ENCODE data around the gene CXCR6.

The CXCR6 gene

DNA sequence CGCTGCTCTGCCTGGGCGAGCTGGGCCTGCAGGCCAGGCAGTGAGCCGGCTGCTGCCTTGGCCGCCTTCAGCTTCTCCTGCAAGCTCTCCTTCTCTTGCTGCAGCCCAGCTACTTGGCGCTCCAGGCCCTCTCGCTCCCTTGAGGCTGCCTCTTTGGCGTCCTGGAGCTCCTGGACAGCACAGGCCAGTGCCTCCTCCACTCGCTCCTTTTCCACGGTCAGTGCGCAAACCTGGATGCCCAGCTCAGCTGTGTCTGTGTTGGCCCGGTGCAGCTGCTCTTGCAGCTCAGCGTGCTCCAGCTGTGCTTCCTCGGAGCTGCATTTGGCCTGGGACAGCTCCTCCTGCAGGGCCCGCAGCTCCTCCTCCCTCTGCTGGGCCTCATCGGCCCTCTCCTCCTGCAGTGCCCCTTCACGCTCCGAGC, 23.1 kb downstream of the CXCR6 start:
- Histone ChIP-seq H3K79me2 (ENCODE audit: control insufficient read depth, low read length) (no peaks in the 10 kb centered on the region), H3K4me1 (ENCODE audit: control insufficient read depth, low read length) (no peaks in the 10 kb centered on the region), H4K20me1 (ENCODE audit: control insufficient read depth, insufficient read depth, low read depth, low read length) (no peaks in the 10 kb centered on the region), H3K27me3 (ENCODE audit: control insufficient read depth, low read length) (no peaks in the 10 kb centered on the region), H3K27ac (ENCODE audit: low read depth, low read length) (no peak overlapping the region), H3F3A (ENCODE audit: control insufficient read depth, insufficient read depth) (no peaks in the 10 kb centered on the region), H3K9me3 (ENCODE audit: control insufficient read depth, insufficient read depth, low read length) (no peaks in the 10 kb centered on the region), H3K9me2 (replicated peaks; ENCODE audit: control insufficient read depth, low read length) (no peaks in the 10 kb centered on the region), H3K4me2 (ENCODE audit: low read length) (no peak overlapping the region), H3K36me3 (ENCODE audit: control insufficient read depth, low read length) (peaks cover 62% of the 10 kb centered on the region), H3K4me3 (ENCODE audit: low read length) (no peak overlapping the region)
- TF ChIP-seq EZH2phosphoT487 (IDR thresholded peaks at IDR 0.05; ENCODE audit: borderline replicate concordance, low read length): no peak
- TF ChIP-seq, protein P1, sequence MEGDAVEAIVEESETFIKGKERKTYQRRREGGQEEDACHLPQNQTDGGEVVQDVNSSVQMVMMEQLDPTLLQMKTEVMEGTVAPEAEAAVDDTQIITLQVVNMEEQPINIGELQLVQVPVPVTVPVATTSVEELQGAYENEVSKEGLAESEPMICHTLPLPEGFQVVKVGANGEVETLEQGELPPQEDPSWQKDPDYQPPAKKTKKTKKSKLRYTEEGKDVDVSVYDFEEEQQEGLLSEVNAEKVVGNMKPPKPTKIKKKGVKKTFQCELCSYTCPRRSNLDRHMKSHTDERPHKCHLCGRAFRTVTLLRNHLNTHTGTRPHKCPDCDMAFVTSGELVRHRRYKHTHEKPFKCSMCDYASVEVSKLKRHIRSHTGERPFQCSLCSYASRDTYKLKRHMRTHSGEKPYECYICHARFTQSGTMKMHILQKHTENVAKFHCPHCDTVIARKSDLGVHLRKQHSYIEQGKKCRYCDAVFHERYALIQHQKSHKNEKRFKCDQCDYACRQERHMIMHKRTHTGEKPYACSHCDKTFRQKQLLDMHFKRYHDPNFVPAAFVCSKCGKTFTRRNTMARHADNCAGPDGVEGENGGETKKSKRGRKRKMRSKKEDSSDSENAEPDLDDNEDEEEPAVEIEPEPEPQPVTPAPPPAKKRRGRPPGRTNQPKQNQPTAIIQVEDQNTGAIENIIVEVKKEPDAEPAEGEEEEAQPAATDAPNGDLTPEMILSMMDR (IDR thresholded peaks at IDR 0.05; ENCODE audit: low read depth, low read length, poor library complexity, severe bottlenecking): no peak

DNA sequence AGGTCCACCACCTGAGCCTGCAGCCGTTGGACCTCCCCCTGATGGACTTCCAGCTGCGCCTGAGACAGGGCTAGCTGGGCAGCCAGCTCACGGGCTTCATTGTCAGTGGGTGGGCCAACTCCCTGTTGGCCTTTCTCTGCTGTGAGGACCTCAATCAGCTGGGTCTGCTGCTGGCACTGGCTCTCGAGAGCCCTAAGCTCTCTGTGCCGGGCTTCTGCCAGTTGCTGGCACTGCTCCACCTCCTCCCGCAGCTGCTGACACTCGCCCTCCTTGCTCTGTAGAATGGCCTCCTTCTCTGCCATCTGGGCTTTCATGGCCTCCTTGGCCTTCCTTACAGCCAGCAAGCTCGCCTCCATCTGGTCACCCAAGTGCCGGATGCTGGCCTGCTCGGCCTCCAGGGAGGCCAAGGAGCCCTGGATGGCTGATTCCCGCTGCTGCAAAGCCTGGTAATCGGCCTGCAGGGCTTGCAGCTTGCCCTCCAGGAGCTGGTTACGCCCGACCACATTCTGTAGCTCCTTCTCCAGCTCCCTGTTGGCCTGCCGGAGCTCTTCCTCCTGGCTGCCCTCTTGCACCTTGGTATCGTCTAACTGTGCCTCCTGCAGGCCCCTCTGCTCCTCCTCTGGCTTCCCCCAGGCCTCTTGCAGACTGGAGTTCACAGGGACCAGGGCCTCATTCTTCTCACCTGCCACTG, 23.8 kb downstream of the CXCR6 start:
- Histone ChIP-seq H4K20me1 (ENCODE audit: control insufficient read depth, insufficient read depth, low read depth, low read length) (no peaks in the 10 kb centered on the region), H3K9me2 (replicated peaks; ENCODE audit: control insufficient read depth, low read length) (no peaks in the 10 kb centered on the region), H3K4me2 (ENCODE audit: low read length) (no peak overlapping the region), H3K4me1 (ENCODE audit: control insufficient read depth, low read length) (no peaks in the 10 kb centered on the region), H3K27me3 (ENCODE audit: control insufficient read depth, low read length) (no peaks in the 10 kb centered on the region), H3K9me3 (ENCODE audit: control insufficient read depth, insufficient read depth, low read length) (no peaks in the 10 kb centered on the region), H3K27ac (ENCODE audit: low read depth, low read length) (no peak overlapping the region), H3K36me3 (ENCODE audit: control insufficient read depth, low read length) (peaks cover 63% of the 10 kb centered on the region), H3K79me2 (ENCODE audit: control insufficient read depth, low read length) (no peaks in the 10 kb centered on the region), H3F3A (ENCODE audit: control insufficient read depth, insufficient read depth) (no peaks in the 10 kb centered on the region), H3K4me3 (ENCODE audit: low read length) (no peak overlapping the region)
- no peak for TF ChIP-seq EZH2phosphoT487 (IDR thresholded peaks at IDR 0.05; ENCODE audit: borderline replicate concordance, low read length)
- TF ChIP-seq, protein P1 (IDR thresholded peaks at IDR 0.05; ENCODE audit: low read depth, low read length, poor library complexity, severe bottlenecking): no peak

DNA sequence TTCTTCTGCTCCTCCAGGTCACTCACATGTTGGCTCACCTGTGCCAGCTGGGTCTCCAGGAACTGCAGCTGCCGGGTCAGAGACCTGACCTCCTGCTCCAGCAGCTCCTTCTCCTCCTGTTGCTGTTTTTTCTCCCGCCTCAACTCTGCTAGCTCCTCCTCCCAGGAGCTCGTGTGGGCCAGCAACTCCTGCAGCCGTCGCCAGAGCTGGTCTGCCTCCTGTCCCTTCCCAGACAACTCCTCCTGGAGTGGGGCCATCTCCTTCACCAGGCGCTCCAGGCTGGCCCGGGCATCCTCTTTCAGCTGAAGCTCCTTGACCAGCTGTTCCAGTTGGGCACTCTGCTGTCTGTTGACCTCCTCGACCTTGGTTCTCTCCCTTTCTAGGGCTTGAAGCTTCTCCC, 24.5 kb downstream of the CXCR6 start:
- H3K36me3 ChIP-seq (ENCODE audit: control insufficient read depth, low read length): peaks cover 63% of the 10 kb centered on the region
- H3K9me3 ChIP-seq (ENCODE audit: control insufficient read depth, insufficient read depth, low read length): no peaks in the 10 kb centered on the region
- no peak for TF ChIP-seq EZH2phosphoT487 (IDR thresholded peaks at IDR 0.05; ENCODE audit: borderline replicate concordance, low read length)
- TF ChIP-seq, protein P1 (IDR thresholded peaks at IDR 0.05; ENCODE audit: low read depth, low read length, poor library complexity, severe bottlenecking): no peak
- H3K9me2 ChIP-seq (replicated peaks; ENCODE audit: control insufficient read depth, low read length): no peaks in the 10 kb centered on the region
- H3F3A ChIP-seq (ENCODE audit: control insufficient read depth, insufficient read depth): no peaks in the 10 kb centered on the region
- H4K20me1 ChIP-seq (ENCODE audit: control insufficient read depth, insufficient read depth, low read depth, low read length): no peaks in the 10 kb centered on the region
- H3K4me2 ChIP-seq (ENCODE audit: low read length): no peak overlapping the region
- no peak overlapping the region for H3K27ac ChIP-seq (ENCODE audit: low read depth, low read length)
- no peaks in the 10 kb centered on the region for H3K27me3 ChIP-seq (ENCODE audit: control insufficient read depth, low read length)
- H3K4me1 ChIP-seq (ENCODE audit: control insufficient read depth, low read length): peaks cover 5% of the 10 kb centered on the region
- H3K79me2 ChIP-seq (ENCODE audit: control insufficient read depth, low read length): no peaks in the 10 kb centered on the region
- no peak overlapping the region for H3K4me3 ChIP-seq (ENCODE audit: low read length)

All from DOHH2 (cell line).